Activated naive CD8-positive, alpha-beta T cell (primary cell): ENCODE data around the gene IPO9.
A peak's percentile ranks its signal among the peaks of the same experiment; 100 is the strongest.

ENCODE experiments used
- H3K27ac Mint-ChIP-seq: one replicate; pipeline ENCODE4 v1.8.0; 2021; ENCODE audit warnings: mixed read lengths
- H3K27me3 Mint-ChIP-seq: one replicate; pipeline ENCODE4 v1.8.0; 2021; ENCODE audit warnings: mixed read lengths
- H3K36me3 Mint-ChIP-seq: one replicate; pipeline ENCODE4 v1.8.0; 2021; ENCODE audit warnings: mixed read lengths
- H3K4me1 Mint-ChIP-seq: one replicate; pipeline ENCODE4 v1.8.0; 2021; ENCODE audit warnings: low read depth, mixed read lengths
- H3K4me3 Mint-ChIP-seq: one replicate; pipeline ENCODE4 v1.8.0; 2021; ENCODE audit warnings: mild to moderate bottlenecking, mixed read lengths
- H3K9me3 Mint-ChIP-seq: one replicate; pipeline ENCODE4 v1.8.0; 2021; ENCODE audit warnings: low read depth, mixed read lengths

Gene IPO9

DNA sequence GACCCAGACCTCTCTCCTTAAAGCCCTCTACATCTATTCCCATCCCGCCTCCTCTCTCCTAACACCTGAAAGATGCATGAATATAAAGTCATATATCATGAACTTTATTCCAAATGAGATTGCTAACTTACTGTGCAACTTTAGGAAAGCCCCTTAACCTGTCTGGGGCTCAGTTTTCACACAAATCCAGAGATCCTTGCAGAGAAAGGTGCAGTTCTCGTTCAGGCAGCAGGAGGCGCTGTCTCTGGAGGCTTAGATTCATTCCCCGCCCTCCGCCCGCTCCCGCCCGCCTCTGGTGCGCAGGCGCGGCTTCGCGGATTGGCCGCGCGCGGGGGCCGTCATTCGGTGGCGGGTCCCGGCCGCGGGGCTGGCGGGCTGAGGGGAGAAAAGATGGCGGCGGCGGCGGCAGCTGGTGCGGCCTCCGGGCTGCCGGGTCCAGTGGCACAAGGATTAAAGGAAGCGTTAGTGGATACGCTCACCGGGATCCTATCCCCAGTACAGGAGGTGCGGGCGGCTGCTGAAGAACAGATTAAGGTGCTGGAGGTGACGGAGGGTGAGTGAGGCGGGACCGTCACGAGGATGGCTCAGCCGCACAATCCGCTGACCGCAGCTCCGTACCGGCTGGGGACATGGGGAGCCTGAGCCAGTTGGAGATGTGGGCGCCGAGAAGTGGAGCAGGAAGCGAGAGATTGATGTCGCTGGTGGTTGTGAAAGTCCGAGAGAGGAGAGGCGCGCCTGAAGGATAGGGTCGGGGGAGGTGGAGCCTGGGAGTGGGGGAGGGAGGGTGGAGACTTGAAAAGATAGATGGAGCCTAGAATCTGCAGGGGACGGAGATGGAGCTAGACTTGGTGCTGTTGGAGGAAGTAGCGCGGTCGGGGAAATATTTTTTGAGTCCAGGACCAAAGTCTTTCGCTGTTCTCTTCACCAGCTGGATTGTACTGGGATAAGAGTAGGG is at the start of gene IPO9:
Gene IPO9 (plus strand): TSS at position 338 of the 955 bp plus-strand sequence. CDS start 53 bp downstream, at position 391.
- no peaks in the 10 kb centered on the region for H3K36me3 Mint-ChIP-seq
- H3K4me1 Mint-ChIP-seq, result peaks cover 38% of the 10 kb centered on the region
- H3K27me3 Mint-ChIP-seq, result no peaks in the 10 kb centered on the region
- peak within 1 kb of the TSS; percentile 95 for H3K27ac Mint-ChIP-seq
- H3K4me3 Mint-ChIP-seq, result peak within 1 kb of the TSS; percentile 100
- no peaks in the 10 kb centered on the region for H3K9me3 Mint-ChIP-seq

- Mint-ChIP-seq H3K27ac (no peak overlapping the region), H3K36me3 (peaks cover 7% of the 10 kb centered on the region), H3K4me1 (no peaks in the 10 kb centered on the region), H3K9me3 (no peaks in the 10 kb centered on the region), H3K4me3 (no peak overlapping the region), H3K27me3 (no peaks in the 10 kb centered on the region)
Measured at GRCh38 chr1:201779351-201779880, 49.5 kb upstream of the IPO9 start.

GRCh38 chr1:201780952-201781351 is 48.0 kb upstream of the IPO9 start:
- no peak overlapping the region for H3K27ac Mint-ChIP-seq
- H3K36me3 Mint-ChIP-seq, result peaks cover 9% of the 10 kb centered on the region
- H3K9me3 Mint-ChIP-seq, result no peaks in the 10 kb centered on the region
- no peaks in the 10 kb centered on the region for H3K4me1 Mint-ChIP-seq
- H3K27me3 Mint-ChIP-seq, result no peaks in the 10 kb centered on the region
- no peak overlapping the region for H3K4me3 Mint-ChIP-seq

DNA sequence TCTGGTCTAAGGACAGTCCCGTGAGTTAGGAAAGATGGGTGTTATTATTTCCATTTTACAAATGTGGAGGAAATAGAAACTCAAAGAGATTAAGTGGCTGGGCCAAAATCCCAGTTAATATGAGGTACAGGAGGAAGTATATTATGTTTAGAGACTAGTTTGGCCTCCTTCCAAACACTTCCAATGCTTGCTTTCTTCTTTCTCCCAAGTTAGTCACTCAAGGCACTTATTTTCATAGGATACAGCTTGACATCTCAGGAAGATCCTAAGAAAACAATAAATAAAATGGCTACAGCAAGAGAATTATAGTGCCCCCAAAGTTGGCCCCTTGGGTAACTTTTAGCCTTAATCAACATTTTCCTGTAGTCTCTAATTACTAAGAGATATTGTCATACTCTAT is 47.5 kb upstream of the IPO9 start:
- no peaks in the 10 kb centered on the region for H3K4me1 Mint-ChIP-seq
- H3K36me3 Mint-ChIP-seq, result peaks cover 9% of the 10 kb centered on the region
- H3K9me3 Mint-ChIP-seq, result no peaks in the 10 kb centered on the region
- H3K27ac Mint-ChIP-seq, result no peak overlapping the region
- H3K4me3 Mint-ChIP-seq, result no peak overlapping the region
- no peaks in the 10 kb centered on the region for H3K27me3 Mint-ChIP-seq

GRCh38 chr1:201782353-201782752 is 46.6 kb upstream of the IPO9 start:
- no peaks in the 10 kb centered on the region for H3K4me1 Mint-ChIP-seq
- no peaks in the 10 kb centered on the region for H3K9me3 Mint-ChIP-seq
- no peak overlapping the region for H3K4me3 Mint-ChIP-seq
- H3K27ac Mint-ChIP-seq, result no peak overlapping the region
- no peaks in the 10 kb centered on the region for H3K27me3 Mint-ChIP-seq
- peaks cover 9% of the 10 kb centered on the region for H3K36me3 Mint-ChIP-seq

DNA sequence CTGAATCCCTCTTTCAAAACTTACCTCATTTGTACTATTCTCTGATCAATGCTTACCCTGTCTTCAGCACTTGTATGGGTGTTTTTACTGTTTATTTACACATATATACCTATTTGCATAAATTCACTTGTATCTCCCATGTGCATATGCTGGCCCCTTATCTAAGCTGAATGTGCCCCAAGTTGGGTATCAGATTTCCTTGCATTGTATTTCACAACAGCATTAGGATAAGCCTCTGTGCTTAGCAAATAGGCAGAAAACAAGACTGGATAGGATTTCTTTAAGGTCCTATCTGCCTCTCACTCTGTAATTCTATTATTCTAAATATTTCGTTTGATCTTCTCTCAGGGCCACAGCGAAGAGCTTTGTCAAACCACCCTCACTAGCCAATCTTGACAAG is 45.9 kb upstream of the IPO9 start:
- Mint-ChIP-seq H3K36me3 (peaks cover 9% of the 10 kb centered on the region), H3K27ac (no peak overlapping the region), H3K4me1 (no peaks in the 10 kb centered on the region), H3K27me3 (no peaks in the 10 kb centered on the region), H3K9me3 (no peaks in the 10 kb centered on the region), H3K4me3 (no peak overlapping the region)

- no peak overlapping the region for H3K4me3 Mint-ChIP-seq
- H3K9me3 Mint-ChIP-seq, result no peaks in the 10 kb centered on the region
- H3K27me3 Mint-ChIP-seq, result no peaks in the 10 kb centered on the region
- H3K36me3 Mint-ChIP-seq, result peaks cover 9% of the 10 kb centered on the region
- H3K4me1 Mint-ChIP-seq, result no peaks in the 10 kb centered on the region
- H3K27ac Mint-ChIP-seq, result no peak overlapping the region
Measured at GRCh38 chr1:201783572-201783971, 45.4 kb upstream of the IPO9 start.

DNA sequence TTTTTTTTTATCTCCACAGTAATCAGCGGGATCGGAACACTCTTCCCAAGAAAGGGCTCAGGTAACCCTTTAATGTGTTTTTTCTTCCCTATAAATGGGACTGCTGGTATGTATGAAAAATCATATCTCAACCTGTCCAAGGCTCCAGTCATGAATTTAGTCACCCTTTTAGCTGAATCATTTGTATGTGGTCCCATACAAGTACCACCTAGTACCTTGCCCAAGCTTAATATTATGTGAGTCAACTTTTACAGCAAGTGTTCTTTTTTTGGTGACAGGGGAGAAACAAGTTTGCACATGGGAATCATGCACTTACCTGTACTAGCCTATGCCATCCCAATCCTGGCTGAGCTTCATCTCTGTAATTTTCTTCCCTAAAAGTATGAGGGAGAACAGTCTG is 43.7 kb upstream of the IPO9 start:
- no peak overlapping the region for H3K27ac Mint-ChIP-seq
- H3K36me3 Mint-ChIP-seq, result peaks cover 9% of the 10 kb centered on the region
- no peak overlapping the region for H3K4me3 Mint-ChIP-seq
- no peaks in the 10 kb centered on the region for H3K27me3 Mint-ChIP-seq
- H3K9me3 Mint-ChIP-seq, result no peaks in the 10 kb centered on the region
- H3K4me1 Mint-ChIP-seq, result no peaks in the 10 kb centered on the region

DNA sequence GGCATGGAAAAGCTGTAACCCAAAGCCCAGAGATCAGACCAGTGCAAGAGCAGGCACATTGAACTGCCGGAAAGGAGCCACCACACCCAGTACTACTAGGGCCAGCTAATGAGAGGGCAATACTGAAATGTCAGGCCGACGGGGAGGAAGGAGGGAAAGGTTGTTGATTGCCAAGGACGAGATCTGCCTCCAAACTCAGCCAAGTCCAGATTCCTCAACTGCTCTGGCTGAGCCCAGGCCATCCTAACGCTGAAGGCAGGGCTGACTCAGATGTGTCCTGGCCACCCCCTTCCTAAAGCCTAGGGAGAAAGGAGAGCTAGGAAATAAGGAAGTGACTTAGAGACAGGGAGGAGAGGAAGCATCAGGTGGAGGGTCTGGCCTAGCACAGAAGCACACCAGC is 42.1 kb upstream of the IPO9 start:
- H3K27ac Mint-ChIP-seq, result no peak overlapping the region
- no peaks in the 10 kb centered on the region for H3K9me3 Mint-ChIP-seq
- H3K4me1 Mint-ChIP-seq, result no peaks in the 10 kb centered on the region

GRCh38 chr1:201788296-201788695 is 40.7 kb upstream of the IPO9 start:
- Mint-ChIP-seq H3K27me3 (no peaks in the 10 kb centered on the region), H3K4me1 (no peaks in the 10 kb centered on the region), H3K36me3 (peaks cover 2% of the 10 kb centered on the region), H3K4me3 (no peak overlapping the region), H3K9me3 (no peaks in the 10 kb centered on the region), H3K27ac (no peak overlapping the region)

More for the DNA sequence above, 42.1 kb upstream of the IPO9 start:
- H3K36me3 Mint-ChIP-seq, result peaks cover 7% of the 10 kb centered on the region
- no peak overlapping the region for H3K4me3 Mint-ChIP-seq
- no peaks in the 10 kb centered on the region for H3K27me3 Mint-ChIP-seq

DNA sequence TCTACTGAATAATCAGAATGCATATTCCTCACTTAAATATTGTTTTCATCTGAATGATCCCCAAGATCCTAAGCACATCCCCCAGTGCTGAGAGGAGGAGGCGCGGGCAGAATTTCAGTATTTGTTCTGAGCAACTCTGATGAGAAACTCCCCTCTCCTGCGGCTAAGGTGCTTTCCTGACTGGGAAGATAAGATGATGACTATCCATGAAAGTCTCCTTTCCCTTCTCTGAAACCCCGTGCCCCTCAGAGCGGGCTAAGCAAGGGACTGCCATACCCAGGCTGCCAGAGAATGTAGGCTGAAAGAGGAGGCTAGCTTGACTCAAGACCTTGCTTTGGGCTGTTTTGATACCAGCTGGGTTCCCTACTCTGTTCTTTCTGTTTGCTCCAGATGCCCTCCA is 39.7 kb upstream of the IPO9 start:
- H3K36me3 Mint-ChIP-seq, result peaks cover 2% of the 10 kb centered on the region
- H3K27ac Mint-ChIP-seq, result no peak overlapping the region
- H3K27me3 Mint-ChIP-seq, result no peaks in the 10 kb centered on the region
- no peak overlapping the region for H3K4me3 Mint-ChIP-seq
- no peaks in the 10 kb centered on the region for H3K9me3 Mint-ChIP-seq
- no peaks in the 10 kb centered on the region for H3K4me1 Mint-ChIP-seq

DNA sequence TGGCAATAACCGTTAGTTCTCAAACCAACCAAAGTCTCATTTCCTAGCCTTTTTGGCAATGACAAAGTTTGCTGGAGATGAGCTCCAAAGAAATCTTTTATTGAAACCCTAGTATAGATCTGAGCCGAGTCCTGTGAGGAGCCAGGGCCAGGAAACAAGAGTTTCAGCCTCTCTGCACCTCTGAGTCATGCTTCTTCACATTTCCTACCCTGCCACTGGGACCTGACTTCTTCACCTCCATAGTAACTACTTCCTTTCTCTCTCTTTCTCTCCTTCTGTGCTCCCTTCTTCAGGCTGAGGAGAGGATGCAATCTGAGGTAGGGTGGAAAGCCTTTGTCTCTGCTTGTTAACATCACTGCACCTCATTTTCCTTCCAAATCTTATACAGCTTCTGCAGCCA is 38.7 kb upstream of the IPO9 start:
- Mint-ChIP-seq H3K27me3 (no peaks in the 10 kb centered on the region), H3K9me3 (no peaks in the 10 kb centered on the region), H3K36me3 (peaks cover 1% of the 10 kb centered on the region), H3K27ac (no peak overlapping the region), H3K4me1 (no peaks in the 10 kb centered on the region), H3K4me3 (no peak overlapping the region)

DNA sequence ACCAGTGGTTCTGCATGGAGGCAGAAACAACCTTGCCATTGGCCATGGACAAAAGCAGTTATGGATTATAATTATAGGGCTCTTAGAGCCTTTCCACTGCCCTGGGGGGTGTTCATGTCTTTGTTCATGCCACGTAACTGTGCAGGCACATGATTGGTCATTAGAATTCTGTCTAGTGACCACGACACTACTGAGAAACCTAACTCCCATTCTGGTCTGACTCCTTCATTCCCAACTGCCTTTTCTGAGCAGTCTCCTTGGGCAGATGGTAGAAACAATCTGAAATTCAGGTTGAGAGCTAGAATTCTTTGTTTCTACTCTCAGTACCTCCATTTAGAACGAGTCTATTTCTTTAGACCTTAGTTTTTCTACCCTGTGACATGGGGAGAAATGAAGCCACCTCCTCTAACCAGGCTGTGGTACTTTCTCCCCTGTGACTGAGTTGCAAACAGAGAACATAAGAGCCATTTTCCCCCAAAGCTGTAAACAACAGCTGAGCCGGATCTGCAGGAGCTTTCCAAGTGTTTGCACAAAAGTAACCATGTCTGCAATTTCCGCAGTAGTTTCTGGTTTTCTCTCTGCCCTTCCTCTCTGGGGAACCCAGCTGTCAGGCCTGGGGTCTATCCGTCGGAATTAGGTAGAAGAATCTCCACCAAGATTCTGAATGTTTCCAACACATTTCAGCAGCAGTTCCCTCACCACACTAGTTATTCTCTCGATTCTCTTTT is 37.7 kb upstream of the IPO9 start:
- no peak overlapping the region for H3K4me3 Mint-ChIP-seq

DNA sequence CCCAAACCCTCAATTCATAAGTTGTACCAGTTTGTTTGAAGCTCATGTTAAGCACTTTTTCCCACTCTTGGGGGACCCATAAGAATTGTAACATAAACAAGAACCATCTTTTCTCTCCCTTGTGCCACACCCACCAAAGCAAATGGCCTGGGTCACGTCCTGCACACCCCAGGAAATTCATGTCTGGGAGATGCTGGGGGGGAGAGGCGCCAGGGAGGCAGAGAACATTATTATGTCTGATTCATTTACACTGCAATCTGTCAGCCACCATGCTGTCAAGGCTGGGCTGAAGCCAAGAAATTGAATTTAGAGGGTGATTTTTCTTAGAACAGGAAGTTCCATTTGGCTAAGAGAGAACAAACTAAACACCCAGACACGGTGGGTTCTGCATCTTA is 37.2 kb upstream of the IPO9 start:
- no peak overlapping the region for H3K27ac Mint-ChIP-seq
- H3K4me3 Mint-ChIP-seq, result no peak overlapping the region
- peaks cover 4% of the 10 kb centered on the region for H3K36me3 Mint-ChIP-seq
- no peaks in the 10 kb centered on the region for H3K27me3 Mint-ChIP-seq
- no peaks in the 10 kb centered on the region for H3K4me1 Mint-ChIP-seq
- H3K9me3 Mint-ChIP-seq, result no peaks in the 10 kb centered on the region

More for the DNA sequence above, 37.7 kb upstream of the IPO9 start:
- Mint-ChIP-seq H3K27ac (no peak overlapping the region), H3K27me3 (no peaks in the 10 kb centered on the region), H3K9me3 (no peaks in the 10 kb centered on the region), H3K4me1 (no peaks in the 10 kb centered on the region), H3K36me3 (peaks cover 2% of the 10 kb centered on the region)
